Measurements from ENCODE around the gene PER2.

GRCh38 chr2:238261718-238262375, 26.6 kb downstream of the PER2 start:
- TF ChIP-seq EZH2 (IDR thresholded peaks at IDR 0.05; ENCODE audit: borderline replicate concordance, low read depth, low read length, severe bottlenecking) (no peak), CTCF (IDR thresholded peaks at IDR 0.05; ENCODE audit: extremely low read depth in 1 of 2, insufficient read depth in 1 of 2, low read depth in 1 of 2, low read length in 2 of 2) (no peak), POLR2A (IDR thresholded peaks at IDR 0.05; ENCODE audit: low read depth, low read length) (no peak), MAX (IDR thresholded peaks at IDR 0.05; ENCODE audit: insufficient read depth, insufficient read length) (no peak), JUN (IDR thresholded peaks at IDR 0.05; ENCODE audit: borderline replicate concordance, insufficient read depth, insufficient read length, low read depth) (no peak), POLR2AphosphoS5 (IDR thresholded peaks at IDR 0.05; ENCODE audit: insufficient read depth, low read depth, low read length) (no peak), MYC (IDR thresholded peaks at IDR 0.05; ENCODE audit: low read depth, low read length) (no peak), FOS (IDR thresholded peaks at IDR 0.05; ENCODE audit: borderline replicate concordance, insufficient read depth, low read length) (no peak), GATA2 (IDR thresholded peaks at IDR 0.05; ENCODE audit: insufficient read depth, insufficient read length, low read depth, low read length) (no peak)
